Smooth muscle cell (in vitro differentiated cells): Measurements from ENCODE around the gene KRTAP20-2. TPM values are rescaled to one million over a fixed set of nuclear protein-coding genes. Genes with fewer than 3 reads are reported as not detected.

ENCODE experiments used
- DNase-seq: peaks from one replicate; lab custom pipeline; 2025; ENCODE audit not compliant: unreplicated experiment; lab: John Stamatoyannopoulos, UW
- H2AFZ ChIP-seq: fragments of 200-600 bp; sonication (generic); 2 replicates; pipeline ENCODE4 v1.6.0; 2016; ENCODE audit warnings: antibody characterized with exemption, low read depth, mild to moderate bottlenecking
- H3F3A ChIP-seq: fragments of 200-600 bp; sonication (generic); 2 replicates; pipeline ENCODE4 v1.6.0; 2017; ENCODE audit warnings: antibody characterized with exemption, low read depth
- H3K27ac ChIP-seq: fragments of 200-600 bp; sonication (generic); 2 replicates; pipeline ENCODE4 v1.5.1; 2016; ENCODE audit warnings: low read depth, mild to moderate bottlenecking
- H3K27me3 ChIP-seq: fragments of 200-600 bp; sonication (generic); 2 replicates; pipeline ENCODE4 v1.6.1; 2016; ENCODE audit warnings: low read depth, mild to moderate bottlenecking
- H3K36me3 ChIP-seq: fragments of 200-600 bp; sonication (generic); 2 replicates; pipeline ENCODE4 v1.5.1; 2016; ENCODE audit warnings: low read depth
- H3K4me1 ChIP-seq: fragments of 200-600 bp; sonication (generic); 2 replicates; pipeline ENCODE4 v1.5.1; 2016; ENCODE audit warnings: low read depth
- H3K4me2 ChIP-seq: fragments of 200-600 bp; sonication (generic); 2 replicates; pipeline ENCODE4 v1.6.0; 2016; ENCODE audit warnings: mild to moderate bottlenecking
- H3K4me3 ChIP-seq: fragments of 200-600 bp; sonication (generic); 2 replicates; pipeline ENCODE4 v1.5.1; 2016; ENCODE audit warnings: mild to moderate bottlenecking
- H3K79me2 ChIP-seq: fragments of 200-600 bp; sonication (generic); 2 replicates; pipeline ENCODE4 v1.6.0; 2016; ENCODE audit warnings: low read depth, mild to moderate bottlenecking
- H3K9ac ChIP-seq: fragments of 200-600 bp; sonication (generic); 2 replicates; pipeline ENCODE4 v1.6.0; 2016; ENCODE audit warnings: low read depth
- H3K9me3 ChIP-seq: fragments of 200-600 bp; sonication (generic); replicated peaks from 2 replicates; pipeline ENCODE4 v1.5.1; 2016; ENCODE audit warnings: low read depth
- H4K20me1 ChIP-seq: fragments of 200-600 bp; sonication (generic); 2 replicates; pipeline ENCODE4 v1.6.0; 2016; ENCODE audit warnings: low read depth
- WGBS: methylation state at CpG from one replicate; pipeline ENCODE4 v1.1.7; 2016; ENCODE audit warnings: low lambda C conversion rate; 5-methylcytosine and 5-hydroxymethylcytosine counted together
- polyA plus RNA-seq: library from polyadenylated mRNA; unstranded; fragments of >200 nt; fragmentation: Nextera tagmentation; extraction: Ambion mirVana; gene quantifications from 2 replicates; pipeline ENCODE4 v1.2.1, GENCODE V29; 2016
- total RNA-seq: library from RNA; depleted of rRNA; stranded (reverse); fragments of >200 nt; gene quantifications from 2 replicates; pipeline ENCODE4 v1.2.3, GENCODE V29; 2014
- TF ChIP-seq, protein P1 (sequence below): fragments of 200-600 bp; sonication (generic); IDR thresholded peaks from 2 replicates; pipeline ENCODE4 v1.5.1; 2017; ENCODE audit warnings: borderline replicate concordance, mild to moderate bottlenecking, antibody characterized with exemption; ENCODE audit not compliant: insufficient read depth, poor library complexity, severe bottlenecking

The KRTAP20-2 gene
- total and polyA plus RNA-seq, 2 experiments from 2014 or later = not detected

DNA sequence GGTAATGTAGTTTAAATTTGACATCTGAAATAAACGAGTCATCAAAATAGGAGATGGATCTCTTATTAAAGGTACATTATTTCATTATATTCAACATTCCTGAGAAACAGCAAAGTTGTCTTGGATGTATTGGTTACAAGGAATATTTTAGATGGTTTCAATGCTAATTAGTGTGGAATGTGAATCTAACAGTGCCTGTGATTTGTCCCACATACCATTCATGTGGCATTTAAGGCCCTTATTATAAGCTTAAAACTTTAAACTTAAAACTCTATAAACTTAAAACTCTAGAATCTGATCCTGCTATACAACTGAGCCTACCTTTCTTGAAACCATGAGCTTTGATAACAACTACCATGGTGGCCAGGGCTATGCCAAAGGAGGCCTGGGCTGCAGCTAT is 34.2 kb upstream of the KRTAP20-2 start, which contains the start of gene KRTAP22-1:
TSS of gene KRTAP22-1 (plus strand) at position 301 of the 400 bp plus-strand sequence.
- Histone ChIP-seq H3F3A (no peaks in the 10 kb centered on the region), H3K27me3 (no peaks in the 10 kb centered on the region), H3K9me3 (no peaks in the 10 kb centered on the region), H4K20me1 (no peaks in the 10 kb centered on the region), H3K4me3 (no peak within 1 kb of the TSS), H3K27ac (no peak within 1 kb of the TSS), H3K4me1 (no peaks in the 10 kb centered on the region), H3K9ac (no peak within 1 kb of the TSS), H2AFZ (no peak within 1 kb of the TSS), H3K79me2 (no peaks in the 10 kb centered on the region), H3K4me2 (no peak within 1 kb of the TSS), H3K36me3 (no peaks in the 10 kb centered on the region)
- no peak for DNase-seq
- TF ChIP-seq, protein P1, sequence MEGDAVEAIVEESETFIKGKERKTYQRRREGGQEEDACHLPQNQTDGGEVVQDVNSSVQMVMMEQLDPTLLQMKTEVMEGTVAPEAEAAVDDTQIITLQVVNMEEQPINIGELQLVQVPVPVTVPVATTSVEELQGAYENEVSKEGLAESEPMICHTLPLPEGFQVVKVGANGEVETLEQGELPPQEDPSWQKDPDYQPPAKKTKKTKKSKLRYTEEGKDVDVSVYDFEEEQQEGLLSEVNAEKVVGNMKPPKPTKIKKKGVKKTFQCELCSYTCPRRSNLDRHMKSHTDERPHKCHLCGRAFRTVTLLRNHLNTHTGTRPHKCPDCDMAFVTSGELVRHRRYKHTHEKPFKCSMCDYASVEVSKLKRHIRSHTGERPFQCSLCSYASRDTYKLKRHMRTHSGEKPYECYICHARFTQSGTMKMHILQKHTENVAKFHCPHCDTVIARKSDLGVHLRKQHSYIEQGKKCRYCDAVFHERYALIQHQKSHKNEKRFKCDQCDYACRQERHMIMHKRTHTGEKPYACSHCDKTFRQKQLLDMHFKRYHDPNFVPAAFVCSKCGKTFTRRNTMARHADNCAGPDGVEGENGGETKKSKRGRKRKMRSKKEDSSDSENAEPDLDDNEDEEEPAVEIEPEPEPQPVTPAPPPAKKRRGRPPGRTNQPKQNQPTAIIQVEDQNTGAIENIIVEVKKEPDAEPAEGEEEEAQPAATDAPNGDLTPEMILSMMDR = no peak
- WGBS = 0% methylated on average over 1 of the region's 1 CpG

DNA sequence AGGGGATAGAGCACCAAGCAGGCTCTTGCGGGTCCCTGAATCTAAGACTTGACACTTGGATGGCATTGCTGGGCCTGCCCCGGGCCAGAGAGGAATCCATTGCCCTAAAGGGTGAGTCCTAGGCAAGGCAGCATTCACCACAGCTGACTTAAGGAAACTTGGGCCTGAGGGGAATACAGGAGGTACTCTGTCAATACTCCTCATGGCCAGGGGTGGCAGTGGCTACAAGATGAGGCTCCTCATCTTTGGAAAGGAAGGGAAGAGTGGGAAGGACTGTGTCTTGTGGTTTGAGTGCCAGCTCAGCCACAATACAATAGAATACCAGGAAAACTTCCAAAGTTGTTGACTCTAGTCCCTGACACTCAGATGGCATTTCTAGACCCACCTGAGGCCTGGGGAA is 29.0 kb upstream of the KRTAP20-2 start:
- no peaks in the 10 kb centered on the region for H3K36me3 ChIP-seq
- DNase-seq = no peak
- no peaks in the 10 kb centered on the region for H3K9me3 ChIP-seq
- H3K4me3 ChIP-seq = no peak overlapping the region
- TF ChIP-seq, protein P1 = no peak
- H3F3A ChIP-seq = no peaks in the 10 kb centered on the region
- no peak overlapping the region for H3K4me2 ChIP-seq
- no peak overlapping the region for H2AFZ ChIP-seq
- no peaks in the 10 kb centered on the region for H3K4me1 ChIP-seq
- no peaks in the 10 kb centered on the region for H3K27me3 ChIP-seq
- H3K9ac ChIP-seq = no peak overlapping the region
- no peak overlapping the region for H3K27ac ChIP-seq
- WGBS = 86% methylated on average over 2 of the region's 2 CpGs
- H4K20me1 ChIP-seq = no peaks in the 10 kb centered on the region
- H3K79me2 ChIP-seq = no peaks in the 10 kb centered on the region

DNA sequence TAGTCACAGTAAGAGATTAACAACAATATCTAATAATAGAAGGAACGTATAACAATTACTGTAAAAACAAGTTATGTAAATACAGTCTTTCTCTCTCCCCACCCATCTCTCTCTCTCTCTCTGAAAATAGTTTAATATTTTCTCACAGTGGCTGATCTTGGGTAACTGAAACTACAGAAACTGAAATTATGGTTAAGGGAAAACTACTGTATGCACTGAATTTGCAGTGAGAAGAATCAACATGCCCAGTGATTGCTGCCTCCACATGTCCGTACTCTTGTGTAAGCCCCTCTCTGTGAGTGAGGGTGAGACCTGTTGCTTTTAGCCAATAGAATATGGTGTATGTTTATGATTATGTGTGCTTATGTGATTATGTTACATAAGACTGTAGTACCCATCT is 22.9 kb upstream of the KRTAP20-2 start:
- H3K36me3 ChIP-seq = no peaks in the 10 kb centered on the region
- H3K9ac ChIP-seq = no peak overlapping the region
- no peaks in the 10 kb centered on the region for H3K79me2 ChIP-seq
- no peaks in the 10 kb centered on the region for H3K27me3 ChIP-seq
- no peaks in the 10 kb centered on the region for H3K4me1 ChIP-seq
- H3K9me3 ChIP-seq = no peaks in the 10 kb centered on the region
- H2AFZ ChIP-seq = no peak overlapping the region
- 89% methylated on average over 2 of the region's 2 CpGs for WGBS
- no peak for DNase-seq
- H3F3A ChIP-seq = no peaks in the 10 kb centered on the region
- no peak overlapping the region for H3K27ac ChIP-seq
- TF ChIP-seq, protein P1 = no peak
- H4K20me1 ChIP-seq = no peaks in the 10 kb centered on the region
- no peak overlapping the region for H3K4me3 ChIP-seq
- no peak overlapping the region for H3K4me2 ChIP-seq

GRCh38 chr21:30613836-30614235 is 21.2 kb upstream of the KRTAP20-2 start, which contains the start of gene KRTAP6-1:
Gene KRTAP6-1, minus strand, starts transcription at chr21:30613930. Its CDS starts 26 bp downstream, at chr21:30613904.
- Histone ChIP-seq H2AFZ (no peak within 1 kb of the TSS), H3K36me3 (no peaks in the 10 kb centered on the region), H3K9ac (no peak within 1 kb of the TSS), H3K4me3 (no peak within 1 kb of the TSS), H3K27ac (no peak within 1 kb of the TSS), H3K79me2 (no peaks in the 10 kb centered on the region), H3K4me1 (no peaks in the 10 kb centered on the region), H3K9me3 (no peaks in the 10 kb centered on the region), H3F3A (no peaks in the 10 kb centered on the region), H4K20me1 (no peaks in the 10 kb centered on the region), H3K4me2 (no peak within 1 kb of the TSS), H3K27me3 (no peaks in the 10 kb centered on the region)
- 68% methylated on average over 2 of the region's 2 CpGs for WGBS
- no peak for DNase-seq
- TF ChIP-seq, protein P1 = no peak
